ENCODE results near the gene KCNIP2. TPM values are rescaled to one million over a fixed set of nuclear protein-coding genes. Genes with fewer than 3 reads are reported as not detected.
A peak's percentile ranks its signal among the peaks of the same experiment; 100 is the strongest.

Gene KCNIP2
- total RNA-seq, 4 donors from 2014 or later, result 1.3 to 20.3 (median 4.8) TPM

- no peaks in the 10 kb centered on the region for H3K27me3 ChIP-seq
- H3K9me3 ChIP-seq, result no peaks in the 10 kb centered on the region
- H3K36me3 ChIP-seq, result no peaks in the 10 kb centered on the region
- TF ChIP-seq EP300 (IDR thresholded peaks at IDR 0.05) (no peak), POLR2A (IDR thresholded peaks at IDR 0.05) (no peak), CTCF (IDR thresholded peaks at IDR 0.05) (no peak), POLR2AphosphoS5 (IDR thresholded peaks at IDR 0.05) (no peak)
- peaks cover 32% of the 10 kb centered on the region for H3K4me1 ChIP-seq
- no peak overlapping the region for H3K27ac ChIP-seq
- no peak overlapping the region for H3K4me3 ChIP-seq
- peak in 1 of 2 donors; percentile 53 for DNase-seq (ENCODE audit: low spot score in 2 of 2)
- 97% methylated on average over 5 of the region's 5 CpGs for WGBS
Measured at GRCh38 chr10:101826852-101827434, 16.7 kb downstream of the KCNIP2 start.

DNA sequence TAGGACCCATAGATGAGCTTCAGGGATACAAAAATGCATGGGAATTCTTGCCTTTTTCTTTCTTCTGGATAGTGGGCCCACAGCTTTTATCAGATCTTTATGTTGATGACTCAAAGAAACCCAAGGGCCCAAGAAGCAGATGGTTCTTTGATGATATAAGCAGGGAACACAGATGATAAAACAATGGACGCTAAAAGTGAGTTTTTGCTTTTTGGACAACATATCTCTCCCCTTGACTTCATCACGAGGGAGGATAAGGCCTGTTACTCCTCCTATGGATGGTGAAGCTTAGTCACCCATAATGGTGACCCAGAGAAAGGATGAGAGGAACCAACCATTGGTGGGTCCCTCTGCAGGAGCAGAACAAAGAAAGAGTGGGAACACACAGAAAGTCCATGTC is 18.9 kb downstream of the KCNIP2 start:
- 79% methylated on average over 2 of the region's 2 CpGs for WGBS

DNA sequence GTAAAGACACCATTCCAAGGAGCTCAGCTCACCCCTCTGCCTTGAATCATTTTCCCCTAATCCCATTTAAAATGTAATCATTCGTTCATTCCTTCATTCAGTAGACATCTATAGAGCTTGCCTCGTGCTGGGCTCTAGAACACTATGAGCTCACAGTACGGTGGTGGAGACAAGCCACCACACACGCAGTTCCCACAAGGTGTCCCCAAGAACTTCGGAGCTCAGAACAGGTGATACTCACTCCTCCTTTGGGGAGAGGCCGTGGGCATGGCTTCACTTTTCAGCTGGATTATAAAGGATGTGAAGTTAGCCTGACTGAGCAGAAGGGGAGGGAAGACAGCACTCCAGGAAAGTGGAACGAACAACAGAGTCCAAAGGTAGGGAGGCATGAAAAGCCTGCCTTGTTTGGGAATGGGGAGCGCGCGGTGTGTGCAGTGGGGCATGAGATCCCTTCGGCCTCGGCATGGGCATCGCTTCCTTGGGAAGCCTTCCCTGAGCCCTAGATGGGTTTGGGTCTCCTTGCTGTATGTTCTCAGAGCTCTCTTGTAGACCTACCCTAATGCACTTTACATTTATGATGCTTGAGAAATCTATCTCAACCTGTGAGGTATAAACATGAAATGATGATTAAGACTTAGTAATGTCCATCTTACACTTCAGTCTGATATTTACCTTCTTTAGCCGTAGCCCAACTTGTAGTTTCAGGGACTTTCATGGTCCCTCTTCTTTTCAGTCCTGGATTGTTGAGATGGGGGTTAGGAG is 24.5 kb downstream of the KCNIP2 start:
- 21% methylated on average over 14 of the region's 14 CpGs for WGBS
- Histone ChIP-seq H3K27ac (peak overlapping the region; percentile 90), H3K36me3 (no peaks in the 10 kb centered on the region), H3K4me3 (peak overlapping the region; percentile 76), H3K4me1 (peaks cover 27% of the 10 kb centered on the region), H3K9me3 (no peaks in the 10 kb centered on the region), H3K27me3 (no peaks in the 10 kb centered on the region)
- TF ChIP-seq EP300 (IDR thresholded peaks at IDR 0.05), result no peak
- no peak for TF ChIP-seq CTCF (IDR thresholded peaks at IDR 0.05)
- no peak for TF ChIP-seq POLR2A (IDR thresholded peaks at IDR 0.05)
- no peak for TF ChIP-seq POLR2AphosphoS5 (IDR thresholded peaks at IDR 0.05)
- DNase-seq (ENCODE audit: low spot score in 2 of 2), result no peak

More for the DNA sequence above, 18.9 kb downstream of the KCNIP2 start:
- Histone ChIP-seq H3K36me3 (no peaks in the 10 kb centered on the region), H3K4me3 (no peak overlapping the region), H3K27me3 (no peaks in the 10 kb centered on the region), H3K27ac (no peak overlapping the region), H3K4me1 (peaks cover 14% of the 10 kb centered on the region), H3K9me3 (no peaks in the 10 kb centered on the region)
- DNase-seq (ENCODE audit: low spot score in 2 of 2), result no peak
- TF ChIP-seq CTCF (IDR thresholded peaks at IDR 0.05), result no peak
- TF ChIP-seq EP300 (IDR thresholded peaks at IDR 0.05), result no peak
- TF ChIP-seq POLR2AphosphoS5 (IDR thresholded peaks at IDR 0.05), result no peak
- TF ChIP-seq POLR2A (IDR thresholded peaks at IDR 0.05), result no peak

DNA sequence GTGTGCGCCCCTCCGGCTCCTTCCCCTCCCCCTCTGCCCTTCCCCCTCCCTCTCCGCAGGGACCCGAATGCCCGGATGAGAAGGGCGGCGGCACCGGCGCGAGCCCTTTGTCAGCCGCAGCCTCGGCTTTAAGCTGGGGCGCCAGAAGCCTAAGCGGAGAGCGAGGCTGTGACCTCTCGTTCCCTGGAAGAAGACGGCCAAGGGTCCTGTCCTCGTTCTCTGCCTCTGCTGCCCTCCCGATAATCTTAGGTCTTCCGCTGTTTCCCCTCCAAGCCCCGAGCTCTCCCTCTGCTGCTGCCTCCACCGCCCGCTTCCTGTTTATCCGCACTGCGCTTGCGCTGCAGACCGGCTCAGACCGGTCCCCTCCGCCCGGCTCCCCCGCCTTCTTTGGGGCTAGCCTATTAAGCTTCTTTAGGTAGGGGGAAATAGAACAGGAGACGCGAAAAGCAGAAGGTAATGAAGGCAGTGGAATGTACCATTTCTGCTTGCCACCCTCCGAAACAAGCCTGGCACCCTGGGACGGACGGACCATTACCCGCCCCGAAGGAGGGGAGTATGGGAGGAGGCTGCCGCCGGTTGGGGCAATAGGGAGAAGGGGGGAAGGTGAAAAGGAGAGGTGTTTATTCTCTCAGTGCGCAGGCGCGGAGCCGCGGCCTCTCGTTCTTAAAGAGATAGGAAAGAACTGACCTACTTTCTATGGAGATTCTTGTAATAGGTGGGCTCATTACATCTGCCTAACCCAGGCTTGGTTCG is 25.3 kb downstream of the KCNIP2 start, which contains the start of gene OGA:
OGA (minus strand) TSS at position 326 of the 753 bp plus-strand sequence. CDS start 422 bp downstream, outside the sequence.
- peak within 1 kb of the TSS; percentile 90 for H3K27ac ChIP-seq
- under 1% methylated on average over 45 of the region's 47 CpGs for WGBS
- H3K27me3 ChIP-seq, result no peaks in the 10 kb centered on the region
- no peaks in the 10 kb centered on the region for H3K9me3 ChIP-seq
- TF ChIP-seq POLR2A (IDR thresholded peaks at IDR 0.05) (peak; percentile 85 to 93), POLR2AphosphoS5 (IDR thresholded peaks at IDR 0.05) (peak in 2 of 3 donors; percentile 93 to 96), CTCF (IDR thresholded peaks at IDR 0.05) (no peak)
- H3K4me3 ChIP-seq, result peak within 1 kb of the TSS; percentile 76
- peaks cover 35% of the 10 kb centered on the region for H3K4me1 ChIP-seq
- H3K36me3 ChIP-seq, result no peaks in the 10 kb centered on the region
- DNase-seq (ENCODE audit: low spot score in 2 of 2), result peak; percentile 99
